Stimulated activated naive B cell treated with anti-CD40 and anti-IgM and Interleukin-4, amounts not matched to agents 10 μg/mL and 1 μg/mL and 100 μg/mL, for 72 hours (primary cell): Measurements from ENCODE around the gene RSPO3.

Experiments used
- ATAC-seq, 2 donors: fragments of 150-1000 bp; cut with Tn5 transposase; replicated peaks; 2 replicates each; pipeline ENCODE4 v1.10.0; 2021; ENCODE audit warnings: moderate library complexity in 1 of 2
- DNase-seq: peaks from one replicate; pipeline ENCODE4 v3.0.0; 2021
- H3K27ac Mint-ChIP-seq: one replicate; pipeline ENCODE4 v1.8.0; 2022; ENCODE audit warnings: mild to moderate bottlenecking, mixed read lengths
- H3K27me3 Mint-ChIP-seq, 2 donors: one replicate each; pipeline ENCODE4 v1.8.0; 2022; ENCODE audit warnings: mixed read lengths in 2 of 2
- H3K36me3 Mint-ChIP-seq, 2 donors: one replicate each; pipeline ENCODE4 v1.8.0; 2022; ENCODE audit warnings: mixed read lengths in 2 of 2, mild to moderate bottlenecking in 1 of 2
- H3K4me1 Mint-ChIP-seq, 2 donors: one replicate each; pipeline ENCODE4 v1.8.0; 2022; ENCODE audit warnings: mixed read lengths in 2 of 2, mild to moderate bottlenecking in 1 of 2
- H3K4me3 Mint-ChIP-seq, 2 donors: one replicate each; pipeline ENCODE4 v1.8.0; 2022; ENCODE audit warnings: mild to moderate bottlenecking in 2 of 2, mixed read lengths in 2 of 2, moderate library complexity in 1 of 2
- H3K9me3 Mint-ChIP-seq, 2 donors: one replicate each; pipeline ENCODE4 v1.8.0; 2022; ENCODE audit warnings: mixed read lengths in 2 of 2, mild to moderate bottlenecking in 1 of 2

Gene RSPO3, protein sequence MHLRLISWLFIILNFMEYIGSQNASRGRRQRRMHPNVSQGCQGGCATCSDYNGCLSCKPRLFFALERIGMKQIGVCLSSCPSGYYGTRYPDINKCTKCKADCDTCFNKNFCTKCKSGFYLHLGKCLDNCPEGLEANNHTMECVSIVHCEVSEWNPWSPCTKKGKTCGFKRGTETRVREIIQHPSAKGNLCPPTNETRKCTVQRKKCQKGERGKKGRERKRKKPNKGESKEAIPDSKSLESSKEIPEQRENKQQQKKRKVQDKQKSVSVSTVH

DNA sequence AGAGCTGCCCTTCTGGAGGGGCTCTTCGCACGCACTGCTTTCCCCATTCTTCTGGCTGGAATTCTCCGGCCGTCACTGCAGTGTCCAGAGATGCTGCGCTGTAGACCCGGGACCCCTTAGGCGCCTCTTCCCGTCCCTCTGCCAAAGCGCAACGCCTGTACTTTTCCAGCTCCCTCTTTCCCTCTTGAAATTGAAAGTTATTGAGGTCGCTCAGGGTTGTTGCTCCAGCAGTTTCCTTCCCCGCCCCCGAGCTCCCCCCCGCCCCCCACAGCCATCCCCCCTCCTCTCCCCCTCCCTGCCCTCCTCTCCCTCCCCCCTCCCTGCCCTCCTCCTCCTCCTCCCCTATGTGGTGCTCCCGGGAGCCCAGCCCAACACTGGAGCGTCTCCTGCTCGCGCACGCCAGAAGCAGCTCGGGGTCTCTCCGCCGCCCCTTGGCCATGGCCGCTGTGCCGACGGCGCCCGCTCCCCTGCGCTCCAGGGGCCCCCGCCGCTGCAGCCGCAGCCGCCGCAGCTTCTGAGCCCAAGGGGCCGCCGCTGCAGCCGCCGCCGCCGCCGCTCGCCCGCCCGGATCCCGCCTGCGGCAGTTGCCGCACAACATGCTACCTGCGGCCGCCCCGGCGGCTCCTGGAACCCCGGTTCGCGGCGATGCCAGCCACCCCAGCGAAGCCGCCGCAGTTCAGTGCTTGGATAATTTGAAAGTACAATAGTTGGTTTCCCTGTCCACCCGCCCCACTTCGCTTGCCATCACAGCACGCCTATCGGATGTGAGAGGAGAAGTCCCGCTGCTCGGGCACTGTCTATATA, at the start of gene RSPO3:
TSS of gene RSPO3 (plus strand) at position 374 of the 804 bp plus-strand sequence. CDS start 522 bp downstream, outside the sequence.
- peak; percentile 22 to 33 for ATAC-seq
- DNase-seq, result no peak
- H3K27me3 Mint-ChIP-seq, result peaks cover 47 to 72% of the 10 kb centered on the region in 2 donors
- peak within 1 kb of the TSS; percentile 20 for H3K27ac Mint-ChIP-seq
- H3K9me3 Mint-ChIP-seq, result no peaks in the 10 kb centered on the region
- peaks cover 0 to 2% of the 10 kb centered on the region in 2 donors for H3K36me3 Mint-ChIP-seq
- peak within 1 kb of the TSS; percentile 86 to 89 for H3K4me3 Mint-ChIP-seq
- peaks cover 21 to 43% of the 10 kb centered on the region in 2 donors for H3K4me1 Mint-ChIP-seq

DNA sequence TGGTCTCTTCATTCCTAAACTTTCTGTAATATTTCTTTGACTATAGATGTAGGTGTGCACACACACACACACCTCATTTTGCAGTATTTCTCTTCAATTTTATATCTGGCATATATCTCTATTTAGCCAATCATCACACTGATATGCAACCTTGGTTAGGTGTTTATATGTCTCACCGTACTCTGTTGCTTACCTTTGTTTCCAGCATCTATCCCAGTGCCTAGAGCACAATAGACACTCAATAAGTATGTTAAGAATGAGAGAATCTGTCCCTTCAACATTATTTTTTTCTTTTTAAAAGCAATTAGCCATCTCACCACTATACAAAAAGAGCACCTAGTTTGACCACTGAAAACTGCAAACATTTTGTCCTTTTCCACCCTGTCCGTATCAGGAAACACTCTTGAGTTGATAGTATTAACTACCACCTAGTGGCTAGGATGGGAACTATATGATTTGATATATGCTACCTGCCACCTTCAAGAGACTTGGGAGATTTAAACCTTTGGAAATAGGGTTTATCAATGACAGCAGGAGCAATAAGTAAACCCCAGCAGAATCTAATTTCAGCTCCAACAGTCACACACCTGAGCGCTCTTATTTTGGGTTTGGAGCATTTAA, 48.7 kb upstream of the RSPO3 start:
- H3K27me3 Mint-ChIP-seq, result no peaks in the 10 kb centered on the region
- H3K36me3 Mint-ChIP-seq, result no peaks in the 10 kb centered on the region
- no peaks in the 10 kb centered on the region for H3K9me3 Mint-ChIP-seq
- H3K27ac Mint-ChIP-seq, result no peak overlapping the region
- no peak overlapping the region for H3K4me3 Mint-ChIP-seq
- H3K4me1 Mint-ChIP-seq, result no peaks in the 10 kb centered on the region
- ATAC-seq (peak in 1 of 2 donors; percentile 38), DNase-seq (no peak)

DNA sequence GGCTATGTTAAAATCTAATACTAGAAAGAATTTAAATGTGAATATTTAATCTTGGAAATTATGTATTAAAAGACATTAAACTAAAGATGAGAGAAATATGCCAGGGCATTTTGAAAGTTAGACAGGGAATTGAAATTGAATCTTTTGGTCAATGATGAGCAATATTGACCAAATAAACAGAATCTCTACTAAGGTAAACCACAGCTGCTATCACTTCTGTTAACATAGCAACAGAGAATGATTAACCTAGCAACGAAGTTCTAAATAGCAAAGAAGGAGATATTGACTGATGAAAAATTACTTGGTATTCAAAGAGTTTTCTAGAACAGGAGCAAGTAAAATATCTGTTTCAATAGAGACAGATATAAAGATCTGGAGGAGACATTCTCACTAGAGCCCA, 45.2 kb upstream of the RSPO3 start:
- Mint-ChIP-seq H3K4me1 (no peaks in the 10 kb centered on the region), H3K36me3 (no peaks in the 10 kb centered on the region), H3K4me3 (no peak overlapping the region), H3K27me3 (peaks cover 0 to 5% of the 10 kb centered on the region in 2 donors), H3K27ac (no peak overlapping the region), H3K9me3 (no peaks in the 10 kb centered on the region)
- ATAC-seq (no peak), DNase-seq (no peak)

DNA sequence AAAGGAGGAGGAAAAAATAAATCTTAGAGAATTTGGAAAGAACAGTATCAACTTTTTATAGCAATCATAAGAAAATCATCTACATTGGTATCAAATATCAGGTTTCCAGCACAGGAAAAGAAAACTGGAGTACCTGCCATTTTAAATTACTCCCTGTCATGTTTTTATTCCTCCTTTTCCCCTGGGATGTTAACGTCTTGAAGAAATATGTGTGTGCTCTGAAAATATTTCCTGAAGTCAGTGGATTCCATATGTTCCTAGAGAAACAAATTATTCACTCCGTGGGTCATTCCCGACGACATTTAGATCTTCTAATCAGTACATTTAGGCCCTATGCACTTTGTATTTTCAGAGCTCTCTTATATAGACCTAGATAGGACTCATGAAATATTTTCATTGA, 42.0 kb upstream of the RSPO3 start:
- no peaks in the 10 kb centered on the region for H3K4me1 Mint-ChIP-seq
- no peak overlapping the region for H3K27ac Mint-ChIP-seq
- H3K9me3 Mint-ChIP-seq, result no peaks in the 10 kb centered on the region
- peaks cover 5% of the 10 kb centered on the region in 2 donors for H3K27me3 Mint-ChIP-seq
- no peaks in the 10 kb centered on the region for H3K36me3 Mint-ChIP-seq
- no peak for DNase-seq
- H3K4me3 Mint-ChIP-seq, result no peak overlapping the region
- ATAC-seq, result no peak

DNA sequence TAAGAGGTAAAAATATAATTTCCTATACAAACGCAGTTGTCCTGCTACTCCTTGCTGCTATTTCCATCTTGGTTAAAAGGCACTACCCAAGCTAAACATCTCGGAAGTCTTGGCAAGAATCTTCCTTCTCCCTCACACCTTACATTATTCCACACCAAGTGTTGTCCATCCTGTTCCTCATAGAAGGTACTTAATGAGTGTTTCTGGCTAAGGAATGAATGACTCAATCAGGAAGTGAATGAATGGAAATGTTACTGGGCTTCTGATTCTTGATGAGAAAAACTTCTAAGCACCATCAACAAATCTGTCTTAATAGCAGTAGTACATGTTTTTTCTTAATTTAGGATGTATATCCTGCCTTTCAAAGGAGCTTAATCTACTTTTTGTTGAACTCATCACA, 40.6 kb upstream of the RSPO3 start:
- peaks cover 5% of the 10 kb centered on the region in 2 donors for H3K27me3 Mint-ChIP-seq
- no peak overlapping the region for H3K27ac Mint-ChIP-seq
- H3K4me3 Mint-ChIP-seq, result no peak overlapping the region
- ATAC-seq, result no peak
- H3K36me3 Mint-ChIP-seq, result no peaks in the 10 kb centered on the region
- no peaks in the 10 kb centered on the region for H3K4me1 Mint-ChIP-seq
- H3K9me3 Mint-ChIP-seq, result no peaks in the 10 kb centered on the region
- DNase-seq, result no peak

DNA sequence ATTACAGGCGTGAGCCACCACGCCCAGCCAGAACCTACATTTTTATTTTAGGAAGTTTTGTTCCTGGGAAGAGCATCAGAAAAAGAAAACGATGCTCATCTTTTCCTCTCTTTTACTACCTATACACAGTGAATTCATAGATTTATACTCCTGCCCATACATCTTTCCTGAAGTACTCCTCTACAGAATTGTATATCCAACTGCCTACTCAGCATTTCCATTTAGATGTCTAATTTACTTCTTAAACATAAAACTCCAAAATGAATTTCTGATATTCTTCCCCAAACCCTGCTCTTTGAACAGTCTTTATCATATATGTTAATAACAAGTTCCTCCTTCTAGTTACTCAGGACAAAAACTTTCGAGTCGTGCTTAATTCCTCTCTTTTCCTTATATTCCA, 39.8 kb upstream of the RSPO3 start:
- peaks cover 5% of the 10 kb centered on the region in 2 donors for H3K27me3 Mint-ChIP-seq
- ATAC-seq (no peak), DNase-seq (no peak)
- no peak overlapping the region for H3K27ac Mint-ChIP-seq
- H3K9me3 Mint-ChIP-seq, result no peaks in the 10 kb centered on the region
- no peak overlapping the region for H3K4me3 Mint-ChIP-seq
- H3K36me3 Mint-ChIP-seq, result no peaks in the 10 kb centered on the region
- no peaks in the 10 kb centered on the region for H3K4me1 Mint-ChIP-seq

DNA sequence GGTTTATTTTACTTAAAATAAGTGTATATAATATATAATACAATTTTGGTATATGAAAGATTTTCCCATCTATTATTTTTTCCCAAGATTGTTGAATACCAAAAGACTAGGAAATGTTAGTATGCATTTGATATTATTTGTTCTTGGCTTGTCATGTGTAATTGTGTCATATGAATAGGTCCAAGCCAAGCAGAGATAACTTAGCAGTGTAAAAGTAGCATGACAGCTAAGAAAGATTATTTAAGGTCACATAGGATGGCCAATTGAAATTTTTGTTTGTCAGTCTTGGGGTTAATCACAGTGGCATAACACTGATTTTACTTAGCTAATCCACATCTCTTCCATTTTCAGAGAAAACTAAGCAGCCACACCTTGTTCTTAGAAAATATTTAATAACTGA, 38.8 kb upstream of the RSPO3 start:
- Mint-ChIP-seq H3K4me3 (no peak overlapping the region), H3K4me1 (no peaks in the 10 kb centered on the region), H3K36me3 (no peaks in the 10 kb centered on the region), H3K27me3 (peaks cover 5% of the 10 kb centered on the region in 2 donors), H3K9me3 (no peaks in the 10 kb centered on the region), H3K27ac (no peak overlapping the region)
- ATAC-seq, result no peak
- no peak for DNase-seq

DNA sequence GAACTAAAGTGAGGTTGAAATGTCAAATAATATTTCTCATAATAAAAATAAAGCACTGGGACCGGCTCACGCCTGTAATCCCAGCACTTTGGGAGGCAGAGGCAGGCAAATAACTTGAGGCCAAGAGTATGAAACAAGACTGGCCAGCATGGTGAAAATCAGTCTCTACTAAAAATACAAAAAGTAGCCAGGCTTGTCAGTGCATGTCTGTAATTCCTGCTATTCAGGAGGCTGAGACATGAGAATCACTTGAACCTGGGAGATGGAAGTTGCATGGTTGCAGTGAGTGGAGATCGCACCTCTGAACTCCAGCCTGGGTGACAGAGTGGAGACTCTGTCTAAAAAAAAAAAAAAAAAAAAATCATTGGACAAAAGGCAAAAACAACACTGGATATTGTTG, 38.4 kb upstream of the RSPO3 start:
- H3K27me3 Mint-ChIP-seq, result peaks cover 5% of the 10 kb centered on the region in 2 donors
- no peaks in the 10 kb centered on the region for H3K36me3 Mint-ChIP-seq
- no peak overlapping the region for H3K27ac Mint-ChIP-seq
- H3K9me3 Mint-ChIP-seq, result no peaks in the 10 kb centered on the region
- DNase-seq (no peak), ATAC-seq (no peak)
- no peaks in the 10 kb centered on the region for H3K4me1 Mint-ChIP-seq
- H3K4me3 Mint-ChIP-seq, result no peak overlapping the region

DNA sequence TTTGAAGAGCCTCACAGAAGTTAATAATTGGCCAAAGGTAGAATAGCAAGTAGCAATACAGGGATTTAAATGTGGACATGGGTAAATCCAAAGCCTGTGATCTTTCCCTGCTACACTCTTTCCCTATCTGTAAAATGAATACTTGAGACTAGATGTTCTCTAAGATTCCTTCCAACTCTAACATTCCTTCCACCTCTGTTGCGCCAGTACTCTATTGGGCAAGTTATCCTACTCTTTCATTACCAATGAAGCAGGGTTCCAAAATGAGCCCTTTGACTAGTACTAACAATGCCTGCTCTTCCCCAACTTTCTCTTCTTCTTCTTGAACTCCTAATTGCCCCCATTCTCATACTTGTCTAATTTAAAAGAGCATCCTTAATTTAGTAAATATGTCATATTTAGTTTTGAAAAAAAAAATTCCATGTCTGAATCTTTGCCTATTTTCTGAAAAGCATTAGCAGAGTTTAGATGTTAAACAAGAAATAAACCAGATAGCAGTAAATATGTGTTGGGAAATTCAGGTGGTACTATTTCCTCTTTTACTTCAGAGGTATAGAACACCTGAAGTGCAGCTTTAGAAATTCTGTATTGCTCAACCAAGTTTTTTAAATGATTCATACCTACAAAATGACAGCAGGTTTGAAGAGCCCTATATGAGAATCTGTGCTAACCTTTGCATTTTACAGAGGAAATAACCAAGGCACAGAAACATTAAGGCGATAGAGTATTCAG, 35.1 kb upstream of the RSPO3 start:
- H3K36me3 Mint-ChIP-seq, result no peaks in the 10 kb centered on the region
- no peaks in the 10 kb centered on the region for H3K9me3 Mint-ChIP-seq

DNA sequence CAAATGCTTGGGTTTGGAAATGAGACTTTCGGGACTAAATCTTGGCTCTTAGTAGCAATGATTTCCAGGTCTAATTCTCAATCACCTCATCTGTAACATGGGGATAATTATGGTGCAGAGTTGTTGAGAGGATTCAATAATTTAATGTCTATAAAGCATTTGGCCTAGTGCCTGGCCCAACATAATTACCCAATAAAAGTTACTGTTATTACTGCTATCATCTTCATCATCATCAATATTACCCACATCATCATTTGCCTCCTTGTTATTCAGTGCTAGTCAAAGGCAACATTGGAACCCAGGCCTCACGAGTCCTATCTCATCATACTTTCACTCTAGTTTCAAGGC, 34.5 kb upstream of the RSPO3 start:
- Mint-ChIP-seq H3K27me3 (peaks cover 0 to 5% of the 10 kb centered on the region in 2 donors), H3K4me3 (no peak overlapping the region), H3K36me3 (no peaks in the 10 kb centered on the region), H3K27ac (no peak overlapping the region), H3K9me3 (no peaks in the 10 kb centered on the region), H3K4me1 (no peaks in the 10 kb centered on the region)
- no peak for DNase-seq
- ATAC-seq, result no peak

More for the DNA sequence above, 35.1 kb upstream of the RSPO3 start:
- Mint-ChIP-seq H3K27ac (no peak overlapping the region), H3K27me3 (peaks cover 0 to 5% of the 10 kb centered on the region in 2 donors), H3K4me1 (no peaks in the 10 kb centered on the region), H3K4me3 (no peak overlapping the region)
- no peak for ATAC-seq
- DNase-seq, result no peak

DNA sequence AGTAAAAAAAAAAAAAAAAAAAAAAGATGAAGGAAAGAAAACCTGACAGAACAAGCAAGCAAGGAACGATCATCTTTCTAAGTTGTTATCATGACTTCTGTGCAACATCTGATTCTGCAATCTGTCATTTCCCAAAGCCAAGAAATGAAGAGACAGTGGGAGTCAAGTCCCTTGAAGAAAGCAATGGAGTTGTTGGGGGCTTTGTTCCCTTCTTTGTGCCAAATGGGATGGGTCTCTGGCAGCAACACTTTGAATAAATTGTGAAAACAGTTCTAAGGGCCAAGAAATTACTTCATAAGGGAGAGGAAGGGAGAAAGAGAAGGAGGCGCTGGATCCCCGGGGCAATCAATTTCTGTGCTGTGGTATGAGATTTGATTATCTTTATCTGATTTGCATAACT, 33.3 kb upstream of the RSPO3 start:
- no peak overlapping the region for H3K4me3 Mint-ChIP-seq
- H3K27me3 Mint-ChIP-seq, result no peaks in the 10 kb centered on the region
- H3K9me3 Mint-ChIP-seq, result no peaks in the 10 kb centered on the region
- no peak for DNase-seq
- H3K36me3 Mint-ChIP-seq, result no peaks in the 10 kb centered on the region
- no peaks in the 10 kb centered on the region for H3K4me1 Mint-ChIP-seq
- peak overlapping the region; percentile 47 for H3K27ac Mint-ChIP-seq
- ATAC-seq, result no peak

DNA sequence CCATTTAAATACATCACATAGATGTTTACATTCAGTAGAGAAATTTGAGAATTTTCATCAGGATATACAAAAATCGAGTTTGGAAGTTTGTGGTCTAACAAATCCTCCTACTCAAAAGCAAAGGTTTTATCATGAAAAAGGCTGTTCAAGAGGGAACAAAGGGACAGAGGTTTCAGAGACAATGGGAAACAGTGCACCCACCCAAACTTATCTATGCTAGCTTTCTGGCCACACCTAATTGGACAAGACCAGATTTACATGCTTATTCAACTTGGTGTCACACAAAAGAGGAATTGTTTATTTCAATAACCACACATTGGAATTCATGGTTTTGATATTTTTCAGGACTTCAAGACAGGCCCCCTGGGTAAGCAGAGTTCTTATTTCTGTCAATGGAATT, 28.4 kb upstream of the RSPO3 start:
- Mint-ChIP-seq H3K27me3 (no peaks in the 10 kb centered on the region), H3K4me3 (no peak overlapping the region), H3K27ac (no peak overlapping the region), H3K36me3 (no peaks in the 10 kb centered on the region), H3K4me1 (no peaks in the 10 kb centered on the region), H3K9me3 (no peaks in the 10 kb centered on the region)
- ATAC-seq (no peak), DNase-seq (no peak)

DNA sequence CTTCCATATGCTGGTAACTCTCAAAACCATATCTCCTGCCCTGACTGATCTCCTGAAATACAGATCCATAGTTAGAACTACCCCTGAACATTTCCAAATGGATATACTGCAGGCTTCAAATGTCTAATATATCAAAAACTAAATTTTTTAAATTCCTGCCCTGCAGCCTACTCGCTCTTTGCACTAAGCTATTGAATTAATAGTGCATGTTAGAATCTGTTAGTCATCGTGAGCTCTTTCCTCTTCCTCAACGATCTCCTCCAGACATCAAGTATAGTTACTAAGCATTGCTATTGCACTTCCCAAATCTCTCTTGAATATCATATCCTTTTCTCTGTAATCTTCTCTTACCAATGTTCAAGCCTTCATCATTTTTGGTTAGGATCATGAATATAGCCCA, 26.0 kb upstream of the RSPO3 start:
- H3K4me3 Mint-ChIP-seq, result no peak overlapping the region
- no peak overlapping the region for H3K27ac Mint-ChIP-seq
- H3K4me1 Mint-ChIP-seq, result no peaks in the 10 kb centered on the region
- no peaks in the 10 kb centered on the region for H3K36me3 Mint-ChIP-seq
- DNase-seq (no peak), ATAC-seq (no peak)
- H3K27me3 Mint-ChIP-seq, result peaks cover 0 to 7% of the 10 kb centered on the region in 2 donors
- H3K9me3 Mint-ChIP-seq, result no peaks in the 10 kb centered on the region

DNA sequence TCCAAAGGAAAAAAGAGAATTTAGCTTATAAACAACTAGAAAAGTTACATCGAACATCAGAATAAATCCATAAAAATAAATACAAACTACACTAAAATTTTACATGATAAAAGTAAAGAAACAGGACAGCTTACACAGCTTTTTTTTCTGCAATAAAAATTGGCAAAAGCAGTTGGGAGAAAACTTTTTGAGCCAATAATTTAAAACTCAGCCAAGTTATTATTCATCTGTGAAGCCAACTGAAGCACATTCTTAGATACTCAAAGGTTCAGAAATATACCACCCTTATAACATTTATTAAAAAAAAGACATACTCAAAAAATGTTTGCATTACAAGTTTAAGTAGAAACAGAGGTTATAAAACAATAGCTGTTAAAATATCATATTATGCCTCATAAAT, 23.7 kb upstream of the RSPO3 start:
- Mint-ChIP-seq H3K27me3 (peaks cover 0 to 7% of the 10 kb centered on the region in 2 donors), H3K9me3 (no peaks in the 10 kb centered on the region), H3K4me3 (no peak overlapping the region), H3K4me1 (no peaks in the 10 kb centered on the region), H3K36me3 (no peaks in the 10 kb centered on the region), H3K27ac (no peak overlapping the region)
- DNase-seq (no peak), ATAC-seq (no peak)
